Caco-2 (cell line): ENCODE measurements around the gene NABP1. TPM values are rescaled to one million over a fixed set of nuclear protein-coding genes. Genes with fewer than 3 reads are reported as not detected.

Experiments used
- BruUV-seq: library from RNA; stranded (reverse); fragments of 400-500 nt; replicated peaks from 2 replicates; lab custom pipeline; 2021; lab: Mats Ljungman, UMichigan
- CTCF ChIA-PET: fragments of 300-600 bp; sonication (Branson Sonifier 250); formaldehyde crosslinking; loops from one replicate; lab custom pipeline; 2022; ENCODE audit warnings: antibody characterized with exemption; lab: Charles Lee
- POLR2A ChIA-PET: fragments of 300-600 bp; sonication (Branson Sonifier 250); formaldehyde crosslinking; loops from one replicate; lab custom pipeline; 2022; ENCODE audit warnings: antibody characterized with exemption; lab: Charles Lee
- DNase-seq, 2 experiments: peaks; one replicate each; pipeline versions ENCODE4 v3.0.0 to v3.0.0-alpha.2; 2020 to 2022
- H3K27me3 ChIP-seq: replicated peaks from 2 replicates; pipeline ENCODE4 v1.6.0; 2011; ENCODE audit warnings: low read length; ENCODE audit not compliant: control insufficient read depth, insufficient read depth
- H3K36me3 ChIP-seq: 2 replicates; pipeline ENCODE4 v1.5.1; 2011; ENCODE audit warnings: low read length; ENCODE audit not compliant: control insufficient read depth, insufficient read depth
- H3K4me1 ChIP-seq: fragments of 250-450 bp; sonication (Bioruptor Pico); 2 replicates; pipeline ENCODE4 v1.5.1; 2020; ENCODE audit warnings: mild to moderate bottlenecking
- H3K4me3 ChIP-seq: 2 replicates; pipeline ENCODE4 v1.5.1; 2011; ENCODE audit warnings: low read depth, mild to moderate bottlenecking, control low read depth, low read length
- H3K9me3 ChIP-seq: fragments of 250-450 bp; sonication (Bioruptor Pico); 2 replicates; pipeline ENCODE4 v1.5.1; 2020; ENCODE audit warnings: mild to moderate bottlenecking, moderate library complexity
- H3K27ac Mint-ChIP-seq: one replicate; pipeline ENCODE4 v1.8.0; 2022; ENCODE audit warnings: mixed read lengths; ENCODE audit not compliant: unreplicated experiment
- H3K27me3 Mint-ChIP-seq: one replicate; pipeline ENCODE4 v1.8.0; 2022; ENCODE audit warnings: mixed read lengths; ENCODE audit not compliant: insufficient read depth, unreplicated experiment
- H3K36me3 Mint-ChIP-seq: one replicate; pipeline ENCODE4 v1.8.0; 2022; ENCODE audit warnings: mild to moderate bottlenecking, mixed read lengths; ENCODE audit not compliant: insufficient read depth, unreplicated experiment
- H3K4me1 Mint-ChIP-seq: one replicate; pipeline ENCODE4 v1.8.0; 2022; ENCODE audit warnings: low read depth, mixed read lengths; ENCODE audit not compliant: unreplicated experiment
- H3K4me3 Mint-ChIP-seq: one replicate; pipeline ENCODE4 v1.8.0; 2022; ENCODE audit warnings: mild to moderate bottlenecking, moderate library complexity, mixed read lengths; ENCODE audit not compliant: unreplicated experiment
- H3K9me3 Mint-ChIP-seq: one replicate; pipeline ENCODE4 v1.8.0; 2022; ENCODE audit warnings: mixed read lengths; ENCODE audit not compliant: unreplicated experiment
- CTCF ChIP-seq, 2 experiments: fragments of 200-600 bp in 1 of 2; IDR thresholded peaks; 1 replicate in 1 of 2; 2 replicates in 1 of 2; pipeline versions ENCODE4 v1.5.1 to v1.8.0; 2011 to 2022; ENCODE audit warnings: antibody characterized with exemption in 1 of 2, control low read depth in 1 of 2, inconsistent platforms in 1 of 2, low read depth in 1 of 2, low read length in 1 of 2, mild to moderate bottlenecking in 1 of 2, moderate library complexity in 1 of 2; ENCODE audit not compliant: insufficient read depth in 1 of 2, severe bottlenecking in 1 of 2, unreplicated experiment in 1 of 2
- intact Hi-C: fragments of 100-400 bp; cut with micrococcal nuclease; formaldehyde crosslinking; loops from one replicate; pipeline ENCODE4 v1.10.0; 2022; ENCODE audit not compliant: unreplicated experiment
- total RNA-seq: library from RNA; stranded (reverse); gene quantifications from 2 replicates; pipeline ENCODE4 v1.2.3, GENCODE V29; 2022

NABP1 gene
- total RNA-seq, 1 experiment from 2014 or later: 89.8 TPM

GRCh38 chr2:191666226-191666625 is 11.7 kb upstream of the NABP1 start:
- no peaks in the 10 kb centered on the region for H3K27me3 ChIP-seq
- BruUV-seq: no TSS peak
- Mint-ChIP-seq H3K27me3 (no peaks in the 10 kb centered on the region), H3K27ac (peak overlapping the region; percentile 9), H3K36me3 (no peaks in the 10 kb centered on the region), H3K4me1 (peaks cover 16% of the 10 kb centered on the region), H3K9me3 (no peaks in the 10 kb centered on the region), H3K4me3 (no peak overlapping the region)
- no peak for TF ChIP-seq CTCF (IDR thresholded peaks at IDR 0.05; ENCODE audit: insufficient read depth in 1 of 2, low read depth in 1 of 2, low read length in 1 of 2, severe bottlenecking in 1 of 2, unreplicated experiment in 1 of 2)
- H3K36me3 ChIP-seq: no peaks in the 10 kb centered on the region
- no peak overlapping the region for H3K4me3 ChIP-seq
- H3K4me1 ChIP-seq: peaks cover 20% of the 10 kb centered on the region
- no peaks in the 10 kb centered on the region for H3K9me3 ChIP-seq
- ChIA-PET CTCF (interaction anchor here (1.0 kb wide), 1 partner anchor 12 kb away, joined by 4 read pairs; the partner anchor contains the start of gene NABP1), POLR2A (interaction anchor here (1.2 kb wide), 1 partner anchor 12 kb away, joined by 4 read pairs; the partner anchor contains the start of gene NABP1)
- intact Hi-C loops: no loop called here
- no peak for DNase-seq

- no peaks in the 10 kb centered on the region for H3K36me3 Mint-ChIP-seq
- no TSS peak for BruUV-seq
- H3K9me3 Mint-ChIP-seq: no peaks in the 10 kb centered on the region
- Histone ChIP-seq H3K4me3 (no peak overlapping the region), H3K27me3 (no peaks in the 10 kb centered on the region), H3K36me3 (no peaks in the 10 kb centered on the region), H3K9me3 (no peaks in the 10 kb centered on the region), H3K4me1 (peaks cover 17% of the 10 kb centered on the region; the same call in 1 of the 2 replicates)
- ChIA-PET POLR2A (interaction anchor here (1.2 kb wide), 1 partner anchor 11 kb away, joined by 4 read pairs; the partner anchor contains the start of gene NABP1), CTCF (interaction anchor here (0.6 to 1.0 kb wide), 2 partner anchors 11 to 101 kb away, joined by 4 to 5 read pairs; partner anchors contain the start of gene NABP1)
- intact Hi-C loops: no loop called here
- peaks cover 13% of the 10 kb centered on the region for H3K4me1 Mint-ChIP-seq
- H3K27me3 Mint-ChIP-seq: no peaks in the 10 kb centered on the region
- H3K27ac Mint-ChIP-seq: peak overlapping the region; percentile 9
- H3K4me3 Mint-ChIP-seq: no peak overlapping the region
- DNase-seq: no peak
- TF ChIP-seq CTCF (IDR thresholded peaks at IDR 0.05; ENCODE audit: insufficient read depth in 1 of 2, low read depth in 1 of 2, low read length in 1 of 2, severe bottlenecking in 1 of 2, unreplicated experiment in 1 of 2): no peak
Measured at GRCh38 chr2:191666732-191667131, 11.2 kb upstream of the NABP1 start.

GRCh38 chr2:191670076-191670475 is 7.9 kb upstream of the NABP1 start:
- no peaks in the 10 kb centered on the region for H3K9me3 ChIP-seq
- no TSS peak for BruUV-seq
- DNase-seq: no peak
- H3K4me3 ChIP-seq: no peak overlapping the region
- ChIA-PET POLR2A (interaction anchor here (1.3 kb wide), 1 partner anchor 8 kb away, joined by 9 read pairs; the partner anchor contains the start of gene NABP1), CTCF (no interaction called here)
- TF ChIP-seq CTCF (IDR thresholded peaks at IDR 0.05; ENCODE audit: insufficient read depth in 1 of 2, low read depth in 1 of 2, low read length in 1 of 2, severe bottlenecking in 1 of 2, unreplicated experiment in 1 of 2): no peak
- H3K4me1 ChIP-seq: peaks cover 17% of the 10 kb centered on the region; the same call in 1 of the 2 replicates
- H3K36me3 ChIP-seq: no peaks in the 10 kb centered on the region
- Mint-ChIP-seq H3K36me3 (no peaks in the 10 kb centered on the region), H3K27me3 (no peaks in the 10 kb centered on the region), H3K27ac (no peak overlapping the region), H3K9me3 (no peaks in the 10 kb centered on the region), H3K4me3 (no peak overlapping the region), H3K4me1 (peaks cover 7% of the 10 kb centered on the region)
- H3K27me3 ChIP-seq: no peaks in the 10 kb centered on the region
- intact Hi-C loops: no loop called here
